GM12875 (cell line): ENCODE measurements around the gene SMU1.
"Not testable (repeated sequence)": the region's sequence is repeated elsewhere in the genome, so short reads cannot be mapped to it uniquely, and the experiment has no call there.

Experiments
- H3K4me3 ChIP-seq: one replicate; pipeline ENCODE4 v1.5.1; 2011; ENCODE audit warnings: low read depth, low read length, control low read depth
- CTCF ChIP-seq: IDR thresholded peaks from 2 replicates; pipeline ENCODE4 v1.5.1; 2011; ENCODE audit warnings: low read depth, mild to moderate bottlenecking, control low read depth, inconsistent platforms, low read length, moderate library complexity, borderline replicate concordance; ENCODE audit not compliant: insufficient read depth

The SMU1 gene

DNA sequence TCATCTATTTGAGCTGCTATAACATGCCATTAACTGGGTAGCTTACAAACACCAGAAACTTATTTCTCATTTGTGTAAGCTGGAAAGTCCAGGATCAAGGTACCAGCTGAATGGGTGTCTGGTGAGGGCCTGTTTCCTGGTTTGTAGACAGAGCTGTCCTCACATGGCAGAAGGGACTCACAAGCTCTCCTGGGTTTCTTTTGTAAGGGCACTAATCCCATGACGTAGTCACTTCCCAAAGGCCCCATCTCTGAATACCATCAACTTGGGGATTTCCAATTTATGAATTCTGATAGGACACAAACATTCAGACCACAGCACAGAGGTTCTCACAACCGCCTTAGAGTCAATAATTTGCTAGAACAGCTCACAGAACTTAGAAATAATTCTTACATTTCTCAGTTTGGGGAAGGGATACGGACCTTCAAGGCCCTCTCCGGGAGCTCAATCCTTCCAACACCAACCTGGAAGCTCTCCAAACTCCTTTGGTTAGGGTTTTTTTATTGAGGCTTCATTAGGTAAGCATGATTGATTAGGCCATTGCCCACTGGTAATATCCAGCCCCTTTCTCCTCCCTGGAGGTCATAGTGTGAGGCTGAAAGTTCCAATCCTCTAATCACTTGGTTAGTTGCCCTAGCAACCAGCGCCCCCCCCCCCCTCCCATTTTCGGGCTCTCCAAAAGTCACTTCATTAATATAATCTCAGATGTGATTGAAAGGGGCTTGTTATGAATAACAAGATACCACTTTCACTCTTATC, 59.0 kb downstream of the SMU1 start:
- H3K4me3 ChIP-seq, result no peak overlapping the region
- TF ChIP-seq CTCF, result no peak

GRCh38 chr9:33014665-33015014, 61.8 kb downstream of the SMU1 start:
- no peak for TF ChIP-seq CTCF
- H3K4me3 ChIP-seq, result no peak overlapping the region

DNA sequence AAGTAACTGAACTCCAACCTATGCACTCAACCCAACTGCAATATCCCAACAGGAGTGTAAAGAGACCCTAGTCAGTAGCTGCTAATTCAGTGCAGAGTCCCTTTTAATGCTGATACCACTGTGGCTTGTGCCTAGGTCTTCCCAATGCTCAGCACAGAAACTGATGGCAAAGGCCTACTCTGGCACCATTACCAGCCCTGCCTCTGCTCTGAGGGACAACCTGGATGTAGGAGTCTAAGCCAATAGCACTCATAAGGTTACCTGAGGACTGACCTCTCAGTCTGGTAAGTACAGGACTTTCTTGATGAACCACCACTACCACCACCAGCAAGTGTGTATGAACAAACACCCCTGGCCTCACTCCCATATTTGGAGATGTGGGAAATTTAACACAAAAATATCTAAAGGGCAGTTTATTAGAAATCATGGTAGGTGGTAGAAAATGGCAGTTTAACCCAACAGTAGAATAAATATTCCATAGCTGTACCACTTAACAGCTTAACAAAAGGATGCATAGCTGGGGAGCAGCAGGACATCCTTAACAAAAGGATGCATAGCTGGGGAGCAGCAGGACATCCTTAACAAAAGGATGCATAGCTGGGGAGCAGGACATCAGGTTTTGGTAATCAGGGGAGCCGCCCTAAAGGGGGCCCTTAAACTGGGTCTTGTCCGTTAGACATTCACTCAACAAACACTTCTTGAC, 62.4 kb downstream of the SMU1 start:
- TF ChIP-seq CTCF, result no peak

GRCh38 chr9:33012328-33013069, 64.0 kb downstream of the SMU1 start:
- no peak overlapping the region for H3K4me3 ChIP-seq
- no peak for TF ChIP-seq CTCF

More for the DNA sequence above, 62.4 kb downstream of the SMU1 start:
- no peak overlapping the region for H3K4me3 ChIP-seq

DNA sequence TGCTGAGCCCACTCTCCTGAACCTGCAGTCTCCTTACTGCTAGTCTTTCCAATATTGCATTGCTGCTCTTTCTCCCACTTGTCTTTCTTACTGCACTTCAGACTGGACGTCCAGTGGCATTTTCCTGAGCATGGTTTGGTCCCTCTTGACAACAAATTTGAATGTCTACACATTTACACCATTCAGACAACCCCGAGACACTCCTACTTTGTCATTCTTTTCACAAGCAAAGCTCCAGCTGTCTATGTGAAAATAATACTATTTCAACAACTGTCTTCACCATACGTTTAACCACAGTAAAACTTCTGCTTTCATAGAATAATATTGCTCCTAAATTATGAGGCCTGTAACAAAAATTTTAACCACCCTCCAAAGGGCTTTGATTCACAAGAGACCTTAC, 64.6 kb downstream of the SMU1 start:
- no peak for TF ChIP-seq CTCF
- no peak overlapping the region for H3K4me3 ChIP-seq

- H3K4me3 ChIP-seq, result no peak overlapping the region
- TF ChIP-seq CTCF, result no peak
Observed at GRCh38 chr9:33007755-33008154, 68.7 kb downstream of the SMU1 start.

GRCh38 chr9:33005335-33005734, 71.1 kb downstream of the SMU1 start:
- H3K4me3 ChIP-seq, result not testable (repeated sequence)

- peak overlapping the region; percentile 86 for H3K4me3 ChIP-seq
Observed at GRCh38 chr9:33000682-33001055, 75.8 kb downstream of the SMU1 start.
